Measurements from ENCODE around the gene PLIN3. TPM values are rescaled to one million over a fixed set of nuclear protein-coding genes. Genes with fewer than 3 reads are reported as not detected.
"Not testable (repeated sequence)": the region's sequence is repeated elsewhere in the genome, so short reads cannot be mapped to it uniquely, and the experiment has no call there.

The PLIN3 gene
- total RNA-seq, 2 experiments from 2014 or later: 36.3 to 40.5 TPM

GRCh38 chr19:4852484-4852883 lies 15.0 kb downstream of the PLIN3 start:
- Mint-ChIP-seq H3K27me3 (no peaks in the 10 kb centered on the region), H3K4me1 (peaks cover 2% of the 10 kb centered on the region), H3K36me3 (ENCODE audit: low read depth) (peaks cover 15% of the 10 kb centered on the region), H3K9me3 (no peaks in the 10 kb centered on the region), H3K27ac (no peak overlapping the region), H3K4me3 (no peak overlapping the region)
- CTCF ChIA-PET: interaction anchor here (0.7 to 14.4 kb wide), 7 partner anchors 9 to 179 kb away, joined by 3 to 264 read pairs (median 10); partner anchors contain the start of gene PLIN3
- POLR2A ChIA-PET: interaction anchor here (1.3 kb wide), 1 partner anchor 14 kb away, joined by 4 read pairs; no protein-coding TSS in a partner anchor
- DNase-seq: no peak

DNA sequence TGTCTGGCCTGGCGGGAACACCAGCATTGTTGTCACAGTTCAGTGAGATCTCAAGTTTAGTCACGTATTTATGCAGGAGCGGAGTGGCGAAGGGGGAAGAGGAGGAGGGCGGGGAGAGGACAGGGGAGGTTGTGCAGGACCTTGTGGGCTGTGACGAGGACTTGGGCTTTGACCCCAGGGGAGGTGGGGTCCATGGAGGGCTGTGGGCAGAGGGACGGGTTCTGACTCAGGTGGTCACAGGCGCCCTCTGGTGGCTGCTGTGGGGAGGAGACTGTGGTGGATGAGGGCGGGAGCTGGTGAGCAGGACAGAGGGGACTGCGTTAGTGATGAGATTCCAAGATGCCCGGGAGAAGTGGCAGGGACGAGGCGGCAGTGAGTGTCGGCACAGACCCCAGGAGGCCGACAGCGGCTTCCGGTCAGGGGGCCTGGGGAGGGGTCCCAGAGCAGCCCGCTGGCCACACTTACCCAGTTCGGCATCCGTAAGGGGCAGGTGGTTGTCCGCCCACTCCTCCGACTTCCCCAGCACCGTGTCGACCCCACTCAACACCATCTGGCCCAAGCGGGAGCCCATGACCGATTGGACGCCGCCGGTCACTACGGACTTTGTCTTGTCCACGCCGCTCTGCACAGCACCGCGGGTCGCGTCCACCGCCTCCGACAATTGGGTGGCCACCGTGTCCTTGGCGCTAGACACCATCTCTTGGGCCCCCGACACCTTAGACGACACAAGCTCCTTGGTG lies 15.7 kb downstream of the PLIN3 start:
- peak; percentile 73 for DNase-seq
- CTCF ChIA-PET: interaction anchor here (0.6 to 14.4 kb wide), 16 partner anchors 8 to 181 kb away, joined by 3 to 264 read pairs (median 8); partner anchors contain the start of genes KDM4B, PLIN3 and TICAM1
- POLR2A ChIA-PET: interaction anchor here (1.3 to 2.6 kb wide), 3 partner anchors 15 to 42 kb away, joined by 4 to 14 read pairs (median 6); partner anchors contain the start of gene TICAM1
- peaks cover 11% of the 10 kb centered on the region for H3K36me3 Mint-ChIP-seq (ENCODE audit: low read depth)
- H3K27ac Mint-ChIP-seq: no peak overlapping the region
- H3K4me1 Mint-ChIP-seq: peaks cover 2% of the 10 kb centered on the region
- H3K4me3 Mint-ChIP-seq: no peak overlapping the region
- no peaks in the 10 kb centered on the region for H3K27me3 Mint-ChIP-seq
- H3K9me3 Mint-ChIP-seq: no peaks in the 10 kb centered on the region

- Mint-ChIP-seq H3K9me3 (no peaks in the 10 kb centered on the region), H3K27ac (no peak overlapping the region), H3K4me1 (peaks cover 2% of the 10 kb centered on the region), H3K27me3 (no peaks in the 10 kb centered on the region), H3K36me3 (ENCODE audit: low read depth) (peaks cover 14% of the 10 kb centered on the region), H3K4me3 (no peak overlapping the region)
- ChIA-PET CTCF (interaction anchor here (1.6 to 14.4 kb wide), 2 partner anchors 36 to 42 kb away, joined by 5 to 264 read pairs; no protein-coding TSS in a partner anchor), POLR2A (no interaction called here)
- DNase-seq: no peak
Measured at GRCh38 chr19:4849019-4849418, 18.4 kb downstream of the PLIN3 start.

DNA sequence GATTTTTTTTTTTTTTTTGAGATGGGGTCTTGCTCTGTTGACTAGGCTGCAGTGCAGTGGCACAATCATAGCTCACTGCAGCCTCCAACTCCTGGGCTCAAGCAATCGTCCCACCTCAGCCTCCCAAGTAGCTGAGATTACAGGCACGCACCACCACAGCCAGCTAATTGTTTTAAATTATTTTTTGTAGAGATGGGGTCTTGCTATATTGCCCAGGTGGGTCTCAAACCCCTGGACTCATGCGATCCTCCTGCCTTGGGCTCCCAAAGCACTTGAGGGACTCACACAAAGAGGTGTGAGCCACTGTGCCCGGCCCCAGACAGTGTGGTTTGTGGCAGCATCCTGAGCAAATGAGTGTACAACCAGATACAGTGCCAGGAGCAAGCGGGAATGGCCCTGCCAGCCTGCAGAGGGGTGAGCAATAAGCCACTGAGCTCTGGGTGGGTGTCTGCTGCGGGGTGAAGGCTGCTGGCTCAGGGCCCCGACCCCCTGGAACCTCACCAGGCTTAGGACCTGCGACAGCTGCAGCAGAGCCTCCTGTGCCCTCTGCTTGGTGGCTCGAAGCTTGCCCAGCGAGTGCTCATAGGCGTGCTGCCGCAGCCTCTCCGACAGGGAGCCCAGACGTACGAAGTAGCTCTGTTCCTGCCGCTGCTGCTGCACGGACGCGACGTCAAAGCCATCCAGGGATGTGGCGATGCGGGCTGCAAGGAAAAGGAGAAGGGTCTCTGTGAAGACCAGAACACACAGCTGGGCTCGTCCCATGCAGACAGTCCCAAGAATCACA lies 20.1 kb downstream of the PLIN3 start:
- Mint-ChIP-seq H3K4me1 (peaks cover 2% of the 10 kb centered on the region), H3K4me3 (no peak overlapping the region), H3K27ac (no peak overlapping the region), H3K27me3 (no peaks in the 10 kb centered on the region), H3K9me3 (no peaks in the 10 kb centered on the region), H3K36me3 (ENCODE audit: low read depth) (peaks cover 22% of the 10 kb centered on the region)
- ChIA-PET CTCF (interaction anchor here (1.0 to 14.4 kb wide), 2 partner anchors 40 to 64 kb away, joined by 3 to 264 read pairs; no protein-coding TSS in a partner anchor), POLR2A (no interaction called here)
- no peak for DNase-seq

DNA sequence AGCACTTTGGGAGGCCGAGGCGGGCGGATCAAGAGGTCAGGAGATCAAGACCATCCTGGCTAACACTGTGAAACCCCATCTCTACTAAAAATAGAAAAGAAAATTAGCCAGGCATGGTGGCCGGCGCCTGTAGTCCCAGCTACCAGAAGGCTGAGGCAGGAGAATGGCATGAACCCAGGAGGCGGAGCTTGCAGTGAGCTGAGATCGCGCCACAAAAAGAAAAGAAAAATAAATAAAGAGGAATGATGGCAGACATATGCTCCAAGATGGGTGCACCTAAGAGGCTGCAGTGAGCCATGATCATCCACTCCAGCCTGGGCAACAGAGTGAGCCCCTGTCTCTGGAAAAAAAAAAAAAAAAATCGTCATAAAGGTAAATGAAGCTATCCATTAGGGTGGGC lies 21.5 kb downstream of the PLIN3 start:
- POLR2A ChIA-PET, DNase-seq: not testable (repeated sequence)
- CTCF ChIA-PET: interaction anchor here (14.4 kb wide), 1 partner anchor 39 kb away, joined by 264 read pairs; no protein-coding TSS in a partner anchor

DNA sequence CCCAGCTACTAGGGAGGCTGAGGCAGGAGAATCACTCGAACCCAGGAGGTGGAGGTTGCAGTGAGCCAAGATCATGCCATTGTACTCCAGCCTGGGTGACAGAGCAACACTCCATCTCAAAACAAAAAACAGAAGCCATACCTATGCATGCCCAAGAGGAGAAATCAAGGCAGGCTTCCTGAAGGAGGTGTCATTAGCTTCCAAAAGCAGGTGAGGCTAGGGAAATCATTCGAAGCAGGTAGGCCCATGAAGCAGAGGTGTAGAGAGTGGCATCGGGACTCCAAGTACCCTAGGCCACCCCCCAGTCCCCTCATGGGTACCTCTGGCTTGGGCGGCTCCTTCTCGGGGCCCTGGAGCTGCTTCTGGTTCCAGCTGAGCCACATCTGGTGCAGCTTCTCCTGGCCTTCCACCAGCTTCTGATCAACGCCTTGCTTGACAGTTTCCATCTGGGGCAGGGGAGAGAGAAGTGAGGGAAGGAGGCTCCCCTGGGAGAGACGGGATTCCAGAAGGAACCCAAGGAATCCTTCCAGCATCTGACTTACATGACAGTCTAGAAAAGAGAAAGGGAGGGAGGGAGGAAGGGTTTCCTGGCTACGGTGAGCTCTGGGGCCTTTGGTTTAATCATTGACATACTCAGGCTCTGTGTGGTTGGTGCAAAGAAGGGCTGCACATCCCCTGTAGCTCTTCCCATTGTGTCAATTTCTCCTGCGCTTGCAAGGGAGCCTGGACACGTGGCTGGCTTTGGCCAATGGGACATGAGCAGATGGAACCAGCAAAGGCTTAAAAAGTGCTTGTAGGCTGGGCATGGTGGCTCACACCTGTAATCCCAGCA lies 22.9 kb downstream of the PLIN3 start:
- CTCF ChIA-PET: interaction anchor here (1.2 to 14.4 kb wide), 2 partner anchors 37 to 53 kb away, joined by 4 to 264 read pairs; partner anchors contain the start of gene FEM1A
- peaks cover 18% of the 10 kb centered on the region for H3K4me1 Mint-ChIP-seq
- POLR2A ChIA-PET: interaction anchor here (1.1 kb wide), 1 partner anchor 52 kb away, joined by 3 read pairs; no protein-coding TSS in a partner anchor

More for the DNA sequence above, 21.5 kb downstream of the PLIN3 start:
- peaks cover 26% of the 10 kb centered on the region for H3K36me3 Mint-ChIP-seq (ENCODE audit: low read depth)
- not testable (repeated sequence) for H3K4me1 Mint-ChIP-seq, H3K9me3 Mint-ChIP-seq, H3K27me3 Mint-ChIP-seq, H3K4me3 Mint-ChIP-seq, H3K27ac Mint-ChIP-seq

DNA sequence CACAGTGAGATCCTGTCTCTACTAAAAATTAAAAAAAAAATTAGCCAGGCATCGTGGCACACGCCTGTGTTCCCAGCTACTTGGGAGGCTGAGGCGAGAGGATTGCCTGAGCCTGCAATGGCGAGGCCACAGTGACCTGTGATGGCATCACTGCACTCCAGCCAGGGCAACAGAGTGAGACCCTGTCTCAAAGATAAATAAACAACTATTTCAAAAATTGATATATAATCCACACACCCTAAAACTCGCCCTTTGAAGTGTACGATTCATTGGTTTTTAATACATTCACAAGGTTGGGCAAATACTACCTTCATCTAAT lies 23.9 kb downstream of the PLIN3 start:
- CTCF ChIA-PET: interaction anchor here (1.0 to 14.4 kb wide), 3 partner anchors 8 to 36 kb away, joined by 3 to 264 read pairs (median 3); no protein-coding TSS in a partner anchor
- Mint-ChIP-seq H3K27me3 (no peaks in the 10 kb centered on the region), H3K36me3 (ENCODE audit: low read depth) (peaks cover 40% of the 10 kb centered on the region), H3K9me3 (no peaks in the 10 kb centered on the region), H3K27ac (no peak overlapping the region), H3K4me3 (no peak overlapping the region), H3K4me1 (peaks cover 22% of the 10 kb centered on the region)
- DNase-seq: no peak
- POLR2A ChIA-PET: interaction anchor here (1.1 kb wide), 2 partner anchors 13 to 51 kb away, joined by 3 to 4 read pairs; partner anchors contain the start of gene TICAM1

More for the DNA sequence above, 22.9 kb downstream of the PLIN3 start:
- Mint-ChIP-seq H3K27me3 (no peaks in the 10 kb centered on the region), H3K36me3 (ENCODE audit: low read depth) (peaks cover 33% of the 10 kb centered on the region), H3K27ac (no peak overlapping the region), H3K9me3 (no peaks in the 10 kb centered on the region), H3K4me3 (no peak overlapping the region)
- no peak for DNase-seq

DNA sequence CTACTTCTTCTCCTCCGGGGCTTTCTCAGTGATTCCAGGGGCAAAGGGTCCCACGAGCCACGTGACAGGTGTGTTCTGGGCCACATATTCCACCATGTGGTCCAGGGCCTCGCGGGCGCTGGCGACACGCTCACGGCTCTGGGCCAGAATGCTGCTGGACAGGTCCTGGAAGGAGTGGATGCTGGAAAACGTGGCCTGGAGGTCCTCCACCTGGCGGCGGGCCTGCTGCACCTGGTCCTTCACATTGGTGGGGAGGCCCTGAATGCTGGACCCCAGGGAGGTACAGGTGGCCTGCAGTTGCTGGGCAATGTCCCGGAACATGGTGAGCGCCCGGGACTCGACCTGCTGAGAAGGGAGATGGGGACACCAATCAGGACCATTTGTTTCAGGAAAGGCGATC lies 28.3 kb downstream of the PLIN3 start:
- H3K4me3 Mint-ChIP-seq: no peak overlapping the region
- peak overlapping the region; percentile 10 for H3K27ac Mint-ChIP-seq
- peaks cover 41% of the 10 kb centered on the region for H3K36me3 Mint-ChIP-seq (ENCODE audit: low read depth)
- POLR2A ChIA-PET: interaction anchor here (2.1 kb wide), 1 partner anchor 8 kb away, joined by 24 read pairs; the partner anchor contains the start of gene TICAM1
- DNase-seq: no peak
- no peaks in the 10 kb centered on the region for H3K9me3 Mint-ChIP-seq
- H3K27me3 Mint-ChIP-seq: no peaks in the 10 kb centered on the region
- CTCF ChIA-PET: interaction anchor here (1.6 to 2.0 kb wide), 2 partner anchors 12 to 31 kb away, joined by 4 to 12 read pairs; no protein-coding TSS in a partner anchor
- H3K4me1 Mint-ChIP-seq: peaks cover 22% of the 10 kb centered on the region

DNA sequence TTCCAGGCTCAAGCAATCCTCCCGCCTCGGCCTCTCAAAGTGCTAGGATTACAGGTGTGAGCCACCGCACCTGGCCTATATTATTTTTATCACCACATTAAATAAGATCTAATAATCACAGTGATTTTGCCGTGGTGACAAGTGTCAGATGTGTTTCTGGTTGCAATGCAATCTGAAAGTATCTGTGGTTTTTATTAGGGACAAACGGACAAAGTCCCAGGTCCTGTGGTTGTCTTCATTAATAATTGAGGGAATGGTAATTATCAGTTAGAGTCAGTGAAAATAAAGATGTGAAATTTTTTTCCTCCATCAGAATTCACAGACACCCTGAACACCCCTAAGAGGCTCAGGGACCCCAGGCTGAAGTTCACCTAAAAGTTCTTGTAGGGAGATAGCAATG lies 34.7 kb downstream of the PLIN3 start:
- Mint-ChIP-seq H3K36me3 (ENCODE audit: low read depth) (peaks cover 23% of the 10 kb centered on the region), H3K4me1 (peaks cover 26% of the 10 kb centered on the region), H3K4me3 (peak overlapping the region; percentile 56), H3K9me3 (no peaks in the 10 kb centered on the region), H3K27ac (peak overlapping the region; percentile 34), H3K27me3 (no peaks in the 10 kb centered on the region)
- ChIA-PET POLR2A (no interaction called here), CTCF (no interaction called here)
- no peak for DNase-seq

GRCh38 chr19:4831979-4832340 lies 35.5 kb downstream of the PLIN3 start:
- Mint-ChIP-seq H3K36me3 (ENCODE audit: low read depth) (peaks cover 19% of the 10 kb centered on the region), H3K4me1 (peaks cover 28% of the 10 kb centered on the region), H3K4me3 (peak overlapping the region; percentile 94), H3K27ac (peak overlapping the region; percentile 67)
- not testable (repeated sequence) for H3K27me3 Mint-ChIP-seq, DNase-seq, H3K9me3 Mint-ChIP-seq
- POLR2A ChIA-PET: interaction anchor here (3.5 kb wide), 1 partner anchor 8 kb away, joined by 24 read pairs; no protein-coding TSS in a partner anchor
- CTCF ChIA-PET: interaction anchor here (3.4 kb wide), 1 partner anchor 19 kb away, joined by 15 read pairs; no protein-coding TSS in a partner anchor

DNA sequence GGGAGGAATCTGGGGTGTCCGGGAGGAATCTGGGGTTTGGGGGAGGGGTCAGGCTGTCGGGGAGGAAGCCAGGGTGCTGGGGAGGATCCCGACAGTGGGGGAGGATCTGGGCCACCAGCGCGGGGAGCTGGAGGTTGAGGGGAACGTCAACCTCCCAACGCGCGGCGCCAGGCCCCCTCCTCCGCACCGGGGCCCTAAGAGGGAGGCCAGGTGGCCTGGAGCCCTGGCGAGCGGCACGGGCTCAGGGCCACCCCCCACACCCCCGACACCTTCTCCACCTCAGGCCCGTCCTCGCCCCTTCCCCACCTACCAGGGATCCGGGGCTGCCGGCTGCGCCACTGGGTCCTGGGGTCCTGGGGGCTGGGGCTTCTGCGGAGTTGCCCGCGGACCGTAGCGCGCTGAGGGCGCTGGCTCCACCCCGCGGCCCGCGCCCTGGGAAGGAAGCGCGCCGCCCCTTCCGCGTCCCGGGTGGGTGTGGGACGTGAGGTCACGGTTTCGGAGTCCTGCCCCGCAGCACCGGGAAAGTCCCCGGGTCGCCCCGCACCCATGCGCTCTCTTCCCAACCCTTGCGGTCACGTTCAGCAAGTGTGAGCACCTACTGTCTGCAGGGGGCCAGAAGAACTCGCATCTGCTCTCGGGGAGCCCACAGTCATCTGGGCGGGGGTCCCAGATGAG lies 36.0 kb downstream of the PLIN3 start, which contains the start of gene TICAM1:
TSS of gene TICAM1 (minus strand) at position 409 of the 675 bp plus-strand sequence. CDS start 13,335 bp downstream, outside the sequence.
- peaks cover 28% of the 10 kb centered on the region for H3K4me1 Mint-ChIP-seq
- no peaks in the 10 kb centered on the region for H3K9me3 Mint-ChIP-seq
- ChIA-PET CTCF (interaction anchor here (0.6 to 5.6 kb wide), 4 partner anchors 18 to 41 kb away, joined by 3 to 68 read pairs (median 10); no protein-coding TSS in a partner anchor), POLR2A (interaction anchor here (0.7 to 3.5 kb wide), 9 partner anchors 8 to 83 kb away, joined by 3 to 24 read pairs (median 4); partner anchors contain the start of genes FEM1A and PLIN3)
- H3K27ac Mint-ChIP-seq: peak within 1 kb of the TSS; percentile 90
- peak; percentile 77 for DNase-seq
- H3K36me3 Mint-ChIP-seq (ENCODE audit: low read depth): peaks cover 19% of the 10 kb centered on the region
- H3K4me3 Mint-ChIP-seq: peak within 1 kb of the TSS; percentile 94
- no peaks in the 10 kb centered on the region for H3K27me3 Mint-ChIP-seq

All from activated CD4-positive, alpha-beta memory T cell treated with anti-CD3 and anti-CD28 coated beads, Interleukin-2, amount 10 ng/mL, durations not matched to agents 7 days and 5 days (primary cell).